G401 (cell line): Measurements from ENCODE around the gene CNGB1. TPM values are rescaled to one million over a fixed set of nuclear protein-coding genes. Genes with fewer than 3 reads are reported as not detected.
"Not testable (repeated sequence)": the region's sequence is repeated elsewhere in the genome, so short reads cannot be mapped to it uniquely, and the experiment has no call there.

Experiments
- DNase-seq: peaks from one replicate; pipeline ENCODE4 v3.0.0-alpha.2; 2015; ENCODE audit warnings: low spot score
- in situ Hi-C: cut with HindIII; loops from 2 replicates; pipeline ENCODE4 v1.10.0; 2016; ENCODE audit warnings: low sequenced_read_pairs, mixed read lengths
- total RNA-seq: library from RNA; depleted of rRNA; stranded (reverse); fragments of >200 nt; shearing (Covaris generic); gene quantifications from 2 replicates; pipeline ENCODE4 v1.2.3, GENCODE V29; 2014

CNGB1 gene
- total RNA-seq, 1 experiment from 2014 or later: not detected

GRCh38 chr16:57959121-57959520 is 11.8 kb downstream of the CNGB1 start:
- in situ Hi-C loops: no loop called here
- no peak for DNase-seq

DNA sequence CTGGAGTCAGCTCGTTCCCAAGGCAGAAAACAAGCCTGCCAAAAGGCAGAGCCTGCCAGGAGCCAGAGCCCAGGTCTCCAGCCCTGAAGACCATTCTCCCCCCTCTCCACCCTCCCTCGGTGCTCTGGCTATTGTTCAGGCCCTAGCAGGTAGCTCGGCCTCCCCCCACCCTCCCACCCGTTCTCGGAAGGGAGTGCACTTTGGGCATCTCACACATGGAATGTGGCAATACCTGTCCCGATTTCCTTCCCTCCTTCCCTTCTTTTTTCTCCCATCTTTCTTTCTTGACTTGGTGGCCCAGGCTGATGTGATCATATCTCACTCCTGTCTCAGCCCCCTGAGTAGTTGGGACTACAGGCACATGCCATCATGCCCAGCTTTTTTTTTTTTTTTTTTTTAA is 12.4 kb downstream of the CNGB1 start:
- DNase-seq: no peak
- in situ Hi-C loops: no loop called here

DNA sequence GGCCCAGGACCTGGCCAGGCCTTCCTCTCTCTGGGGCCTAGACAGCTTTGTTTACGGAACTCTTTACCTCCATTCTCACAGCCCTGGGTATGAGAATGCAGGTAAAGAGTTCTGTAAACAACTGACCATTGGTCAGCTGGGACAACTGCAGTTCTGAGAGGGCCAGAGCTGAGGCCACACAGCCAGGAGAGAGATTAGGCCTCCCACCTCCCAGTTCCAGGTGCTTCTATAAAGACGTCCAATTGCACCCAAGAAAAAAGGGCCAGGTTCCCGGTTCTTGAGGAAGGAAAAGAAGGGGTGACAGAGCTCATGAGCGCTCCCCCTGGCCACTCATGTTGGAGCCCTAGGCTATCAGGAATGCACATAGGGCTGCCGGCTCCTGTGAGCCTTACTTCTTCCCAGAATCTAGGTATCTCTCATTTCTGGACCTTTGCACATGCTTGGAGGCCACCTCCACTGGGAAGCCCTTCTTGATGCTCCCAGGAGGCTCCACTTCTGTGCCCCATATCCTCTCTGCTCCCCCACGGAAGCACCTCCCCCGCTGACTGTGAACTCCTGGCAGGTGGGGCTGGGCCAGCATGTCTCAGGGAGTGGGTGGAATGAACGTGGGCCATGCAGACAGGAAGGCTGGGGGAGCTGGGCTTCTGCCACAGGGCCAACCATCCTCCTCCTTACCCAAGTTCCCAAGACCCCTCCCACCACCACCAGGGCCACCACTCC is 13.1 kb downstream of the CNGB1 start:
- no peak for DNase-seq

GRCh38 chr16:57956924-57957672 is 13.8 kb downstream of the CNGB1 start:
- no peak for DNase-seq
- in situ Hi-C loops: no loop called here

More for the DNA sequence above, 13.1 kb downstream of the CNGB1 start:
- in situ Hi-C loops: no loop called here

GRCh38 chr16:57956270-57956808 is 14.6 kb downstream of the CNGB1 start:
- in situ Hi-C loops: no loop called here
- no peak for DNase-seq

GRCh38 chr16:57955572-57956188 is 15.2 kb downstream of the CNGB1 start:
- peak; percentile 14 for DNase-seq
- in situ Hi-C loops: no loop called here

DNA sequence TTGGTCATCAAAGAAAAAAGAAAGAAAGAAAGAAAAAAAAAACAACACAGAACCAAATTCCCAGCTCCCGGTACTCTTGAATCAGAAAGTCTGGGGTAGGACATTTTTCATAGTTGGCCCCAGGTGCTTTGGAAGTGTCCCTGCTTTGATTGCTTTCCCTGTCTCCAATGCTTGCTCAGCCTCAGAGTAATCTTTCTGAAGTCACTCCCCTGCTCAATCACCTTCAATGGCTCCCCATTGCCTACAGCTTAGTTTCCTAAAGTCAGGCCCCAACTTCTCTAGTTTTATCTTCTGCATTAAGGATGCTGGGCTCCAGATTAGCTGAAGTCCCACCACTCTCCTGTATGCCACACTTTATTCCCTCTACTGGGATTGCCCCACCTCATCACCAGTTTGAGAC is 17.1 kb downstream of the CNGB1 start:
- DNase-seq: no peak
- in situ Hi-C loops: no loop called here

- DNase-seq: no peak
- in situ Hi-C loops: no loop called here
These were observed 18.0 kb downstream of the CNGB1 start for GRCh38 chr16:57952909-57953308.

GRCh38 chr16:57951204-57951960 is 19.5 kb downstream of the CNGB1 start:
- no peak for DNase-seq
- in situ Hi-C loops: no loop called here

- DNase-seq: no peak
- in situ Hi-C loops: no loop called here
These were observed 20.5 kb downstream of the CNGB1 start for GRCh38 chr16:57950382-57950781.

DNA sequence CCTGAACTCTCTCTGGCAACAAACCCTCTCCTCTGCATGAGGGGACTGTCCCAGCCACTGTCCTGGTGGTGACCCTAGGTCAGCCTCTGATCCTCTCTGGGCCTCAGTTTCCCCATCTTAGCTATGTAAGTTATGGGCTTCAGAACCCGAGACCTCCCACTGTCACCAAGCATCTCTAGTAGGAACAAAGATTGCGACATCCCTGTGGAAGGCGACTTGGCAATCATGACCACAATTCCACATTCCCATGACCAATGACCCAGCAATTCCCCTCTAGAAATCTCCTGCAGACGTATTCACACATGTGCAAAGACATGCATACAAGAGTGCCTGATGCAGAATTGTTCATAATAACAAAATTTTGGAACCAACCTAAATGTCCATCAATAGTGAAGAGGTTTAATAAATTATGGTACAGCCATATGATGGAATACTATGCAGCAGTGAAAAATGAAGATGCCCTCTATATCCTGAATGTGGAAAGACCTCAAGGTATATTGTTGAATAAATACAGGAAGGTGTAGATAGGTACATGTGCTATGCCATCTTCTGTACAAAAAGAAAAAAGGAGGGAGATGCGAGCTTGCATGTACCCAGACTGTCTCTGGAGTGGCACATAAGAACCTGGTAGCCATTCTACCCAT is 21.2 kb downstream of the CNGB1 start:
- no peak for DNase-seq
- in situ Hi-C loops: no loop called here

- DNase-seq: no peak
These were observed 21.9 kb downstream of the CNGB1 start for GRCh38 chr16:57949013-57949412.

DNA sequence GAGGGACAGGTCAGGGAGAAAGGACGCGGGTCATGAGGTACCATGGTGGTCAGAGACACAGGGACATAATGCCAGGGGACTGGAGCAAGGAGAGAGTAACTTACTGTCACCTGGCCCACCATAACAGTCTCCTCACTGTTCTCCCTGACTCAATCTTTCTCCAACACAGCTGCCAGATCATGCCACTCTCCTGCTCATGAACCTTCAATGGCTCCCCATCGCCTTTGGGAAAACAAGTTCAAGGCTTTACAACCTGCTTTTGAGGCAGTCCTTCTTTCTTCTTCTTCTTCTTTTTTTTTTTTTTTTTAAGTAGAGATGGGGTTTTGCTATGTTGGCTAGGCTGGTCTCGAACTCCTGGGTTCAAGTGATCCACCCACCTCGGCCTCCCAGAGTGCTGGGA is 22.9 kb downstream of the CNGB1 start:
- DNase-seq: no peak
- in situ Hi-C loops: no loop called here

More at GRCh38 chr16:57949013-57949412, 21.9 kb downstream of the CNGB1 start:
- in situ Hi-C loops: no loop called here

GRCh38 chr16:57947261-57947660 is 23.7 kb downstream of the CNGB1 start:
- in situ Hi-C loops: no loop called here
- DNase-seq: no peak

DNA sequence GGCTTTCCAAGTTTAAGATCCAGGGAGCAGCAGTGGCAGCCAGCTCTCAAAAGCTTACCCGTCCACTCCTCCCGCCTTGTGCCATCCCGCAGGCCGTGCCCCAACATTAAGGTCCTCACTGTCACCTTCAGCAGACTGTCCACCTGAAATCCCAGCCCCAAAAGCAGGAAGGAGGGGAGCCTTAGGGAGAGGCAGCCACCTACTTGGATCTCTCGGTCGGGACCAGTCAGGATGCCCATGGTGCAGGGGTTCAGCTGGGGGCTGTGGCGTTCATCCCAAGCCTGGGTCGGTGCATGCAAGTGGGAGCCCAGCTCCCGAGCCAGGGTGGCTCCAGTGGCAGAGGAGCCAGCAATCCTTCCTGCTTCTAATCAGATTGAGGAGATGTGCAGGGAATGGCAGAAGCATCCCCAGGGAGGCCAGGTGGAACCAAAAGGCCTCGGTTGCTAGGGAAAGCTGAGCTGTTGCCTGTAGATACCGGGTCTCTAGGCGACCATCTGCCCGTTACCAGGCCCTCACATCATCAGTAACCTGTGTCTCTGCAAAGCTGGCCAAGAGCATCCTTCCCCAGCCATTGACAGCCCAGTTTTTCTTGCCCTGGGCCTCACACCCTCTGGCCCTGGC is 24.6 kb downstream of the CNGB1 start:
- in situ Hi-C loops: no loop called here
- no peak for DNase-seq

- no peak for DNase-seq
- in situ Hi-C loops: no loop called here
These were observed 25.2 kb downstream of the CNGB1 start for GRCh38 chr16:57945740-57946138.

DNA sequence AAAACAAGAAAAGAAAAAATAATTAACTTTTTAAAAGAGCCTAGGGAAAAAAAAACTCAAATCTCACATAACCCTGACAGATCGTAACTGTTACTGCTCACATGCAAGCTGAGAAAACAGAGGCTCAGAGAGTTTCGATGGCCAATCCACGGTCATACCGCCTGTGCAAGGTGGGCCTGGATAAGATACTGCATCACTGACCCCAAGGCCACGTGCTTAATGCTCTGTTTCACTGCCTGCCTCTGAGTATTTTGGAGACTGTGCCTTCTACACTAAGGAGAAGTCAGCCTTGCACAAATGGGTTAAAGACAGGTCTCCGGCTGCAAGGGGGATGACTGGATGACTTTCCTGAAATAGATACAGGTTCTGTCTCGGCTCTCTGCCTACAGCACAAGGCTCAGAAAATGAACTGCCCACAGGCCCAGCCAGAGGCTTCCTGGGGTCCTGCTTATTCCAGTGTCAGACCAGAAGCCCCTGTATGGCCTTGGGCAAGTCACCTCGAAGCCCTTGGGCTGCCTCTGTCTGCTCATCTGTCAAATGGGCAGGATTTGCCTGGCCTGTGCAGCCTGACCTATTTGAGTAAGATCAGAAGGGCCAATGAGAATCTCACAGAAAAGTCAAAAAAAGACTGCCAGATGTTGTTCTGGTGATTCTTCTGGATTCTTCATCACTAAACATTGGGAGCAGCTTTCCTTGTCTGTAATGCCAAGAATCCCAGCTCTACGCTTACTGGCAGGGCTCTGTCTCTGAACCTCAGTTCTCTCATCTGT is 25.8 kb downstream of the CNGB1 start:
- DNase-seq: no peak
- in situ Hi-C loops: no loop called here

DNA sequence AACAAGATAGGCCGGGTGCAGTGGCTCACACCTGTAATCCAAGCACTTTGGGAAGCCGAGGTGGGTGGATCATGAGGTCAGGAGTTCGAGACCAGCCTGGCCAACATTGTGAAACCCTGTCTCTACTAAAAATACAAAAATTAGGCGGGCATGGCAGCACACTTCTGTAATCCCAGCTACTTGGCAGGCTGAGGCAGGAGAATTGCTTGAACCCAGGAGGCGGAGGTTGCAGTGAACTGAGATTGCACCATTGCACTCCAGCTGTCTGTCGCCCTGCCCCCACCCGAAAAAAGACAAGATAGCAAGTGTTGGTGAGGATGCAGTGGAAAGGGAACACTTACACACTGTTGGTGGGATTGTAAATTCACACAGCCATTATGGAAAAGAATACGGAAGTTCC is 27.5 kb downstream of the CNGB1 start:
- DNase-seq, in situ Hi-C loops: not testable (repeated sequence)
